Panc1 (cell line): ENCODE measurements around the gene RTCB. TPM values are rescaled to one million over a fixed set of nuclear protein-coding genes. Genes with fewer than 3 reads are reported as not detected.

Source experiments
- ATAC-seq: fragments of 200-7000 bp; cut with Tn5 transposase; 2 replicates; pipeline ENCODE4 v1.9.1; 2020; ENCODE audit warnings: mild to moderate bottlenecking, moderate library complexity
- BruUV-seq: library from RNA; stranded (reverse); fragments of 400-500 nt; replicated peaks from 2 replicates; lab custom pipeline; 2021; lab: Mats Ljungman, UMichigan
- CTCF ChIA-PET: fragments of 300-600 bp; sonication (Branson Sonifier 250); formaldehyde crosslinking; loops from one replicate; lab custom pipeline; 2022; ENCODE audit warnings: antibody characterized with exemption; lab: Charles Lee
- POLR2A ChIA-PET: fragments of 300-600 bp; sonication (Branson Sonifier 250); formaldehyde crosslinking; loops from one replicate; lab custom pipeline; 2022; ENCODE audit warnings: antibody characterized with exemption; lab: Charles Lee
- DNase-seq: peaks from one replicate; pipeline ENCODE4 v3.0.0-alpha.2; 2010; ENCODE audit warnings: low read depth, low spot score
- H3K27ac ChIP-seq: 2 replicates; pipeline ENCODE4 v1.5.1; 2011; ENCODE audit warnings: mild to moderate bottlenecking, low read length, inconsistent platforms
- H3K27me3 ChIP-seq: fragments of 200-500 bp; sonication (Bioruptor generic); 2 replicates; pipeline ENCODE4 v1.6.0; 2014; ENCODE audit warnings: low read length, inconsistent platforms; ENCODE audit not compliant: control insufficient read depth, insufficient read depth
- H3K36me3 ChIP-seq: fragments of 200-500 bp; sonication (Bioruptor generic); 2 replicates; pipeline ENCODE4 v1.5.1; 2014; ENCODE audit warnings: inconsistent platforms, mild to moderate bottlenecking, low read length, moderate library complexity; ENCODE audit not compliant: control insufficient read depth, insufficient read depth
- H3K4me1 ChIP-seq: 2 replicates; pipeline ENCODE4 v1.5.1; 2011; ENCODE audit warnings: inconsistent platforms, mild to moderate bottlenecking, low read length, moderate library complexity; ENCODE audit not compliant: control insufficient read depth, insufficient read depth
- H3K4me3 ChIP-seq, 2 experiments: 2 replicates each; pipeline ENCODE4 v1.5.1; 2011 to 2012; ENCODE audit warnings: low read depth in 2 of 2, low read length in 2 of 2, mild to moderate bottlenecking in 2 of 2, inconsistent platforms in 1 of 2, moderate library complexity in 1 of 2
- H3K9me3 ChIP-seq: fragments of 200-500 bp; sonication (Bioruptor generic); 2 replicates; pipeline ENCODE4 v1.5.1; 2014; ENCODE audit warnings: low read depth, mild to moderate bottlenecking, inconsistent platforms, low read length, moderate library complexity; ENCODE audit not compliant: control insufficient read depth, insufficient read depth
- CTCF ChIP-seq: fragments of 450-650 bp; IDR thresholded peaks from 2 replicates; pipeline ENCODE4 v1.5.1; 2017; ENCODE audit warnings: mild to moderate bottlenecking
- POLR2AphosphoS5 ChIP-seq: IDR thresholded peaks from 2 replicates; pipeline ENCODE4 v1.6.1; 2012; ENCODE audit warnings: mild to moderate bottlenecking, low read depth, low read length, moderate library complexity
- REST ChIP-seq, 2 experiments: IDR thresholded peaks; 2 replicates each; pipeline ENCODE4 v1.6.1; 2011 to 2012; ENCODE audit warnings: low read depth in 2 of 2, control low read depth in 1 of 2, low read length in 1 of 2, mild to moderate bottlenecking in 1 of 2, moderate library complexity in 1 of 2; ENCODE audit not compliant: insufficient read depth in 1 of 2
- SIN3A ChIP-seq: IDR thresholded peaks from 2 replicates; pipeline ENCODE4 v1.6.1; 2012; ENCODE audit warnings: low read depth, mild to moderate bottlenecking, low read length, moderate library complexity, borderline replicate concordance; ENCODE audit not compliant: insufficient read depth
- TCF7L2 ChIP-seq: IDR thresholded peaks from 2 replicates; pipeline ENCODE4 v1.6.1; 2011; ENCODE audit warnings: mild to moderate bottlenecking, low read depth, low read length, inconsistent platforms
- in situ Hi-C: cut with HindIII; loops from 2 replicates; pipeline ENCODE4 v1.10.0; 2016; ENCODE audit warnings: low sequenced_read_pairs, low pct_unique_long_range_greater_than_20kb
- intact Hi-C: fragments of 100-400 bp; cut with micrococcal nuclease; formaldehyde crosslinking; loops from one replicate; pipeline ENCODE4 v1.10.0; 2022; ENCODE audit not compliant: unreplicated experiment
- total RNA-seq: library from RNA; stranded (reverse); gene quantifications from one replicate; pipeline ENCODE4 v1.2.1, GENCODE V29; 2021; ENCODE audit not compliant: unreplicated experiment

RTCB gene
- total RNA-seq, 1 experiment from 2014 or later: 55.9 TPM

GRCh38 chr22:32389685-32390084, 22.4 kb downstream of the RTCB start:
- intact Hi-C loops: no loop called here
- Histone ChIP-seq H3K27me3 (no peaks in the 10 kb centered on the region), H3K36me3 (peaks cover 7% of the 10 kb centered on the region), H3K4me1 (no peaks in the 10 kb centered on the region), H3K27ac (no peak overlapping the region), H3K4me3 (no peak overlapping the region), H3K9me3 (no peaks in the 10 kb centered on the region)
- TF ChIP-seq POLR2AphosphoS5: no peak
- TF ChIP-seq CTCF: peak; percentile 52
- no peak for DNase-seq
- POLR2A ChIA-PET: interaction anchor here (0.6 to 0.7 kb wide), 2 partner anchors 13 to 66 kb away, joined by 3 to 5 read pairs; no protein-coding TSS in a partner anchor
- in situ Hi-C loops: no loop called here
- ATAC-seq: no peak
- no TSS peak for BruUV-seq
- CTCF ChIA-PET: no interaction called here

GRCh38 chr22:32385681-32386080, 26.4 kb downstream of the RTCB start:
- no peaks in the 10 kb centered on the region for H3K27me3 ChIP-seq
- DNase-seq (no peak), ATAC-seq (no peak)
- H3K4me1 ChIP-seq: no peaks in the 10 kb centered on the region
- H3K27ac ChIP-seq: no peak overlapping the region
- ChIA-PET CTCF (no interaction called here), POLR2A (interaction anchor here (0.7 kb wide), 1 partner anchor 415 kb away, joined by 6 read pairs; no protein-coding TSS in a partner anchor)
- intact Hi-C loops: no loop called here
- no peaks in the 10 kb centered on the region; the same call in 1 of the 2 replicates for H3K36me3 ChIP-seq
- no peak overlapping the region for H3K4me3 ChIP-seq
- no peaks in the 10 kb centered on the region for H3K9me3 ChIP-seq
- TF ChIP-seq REST (IDR thresholded peaks at IDR 0.05; ENCODE audit: insufficient read depth in 1 of 2, low read depth in 2 of 2, low read length in 1 of 2) (no peak), POLR2AphosphoS5 (no peak), SIN3A (no peak), CTCF (no peak), TCF7L2 (no peak)
- BruUV-seq: no TSS peak
- in situ Hi-C loops: no loop called here
